ENCODE data around the gene FAM117B. TPM values are rescaled to one million over a fixed set of nuclear protein-coding genes. Genes with fewer than 3 reads are reported as not detected.

Gene FAM117B
- total RNA-seq, 1 experiment from 2014 or later = 9.1 TPM

- H3K9me3 ChIP-seq (ENCODE audit: control insufficient read depth in 1 of 2, insufficient read depth in 1 of 2, low read depth in 1 of 2, low read length in 2 of 2) = no peaks in the 10 kb centered on the region
- no peak overlapping the region for H3K4me3 ChIP-seq (replicated peaks in 1 of 2; ENCODE audit: low read depth in 1 of 2, low read length in 2 of 2)
- RAD21 ChIA-PET (ENCODE audit: low non-redundant PET in 1 of 2, low total read pairs in 2 of 2, uncharacterized antibody in 2 of 2, unreplicated experiment in 2 of 2) = no interaction called here
- no peaks in the 10 kb centered on the region for H3K27me3 ChIP-seq (ENCODE audit: insufficient read depth, low read length)
- POLR2A ChIA-PET = no interaction called here
- H3K27ac ChIP-seq (ENCODE audit: low read depth, low read length) = no peak overlapping the region
- peaks cover 9 to 23% of the 10 kb centered on the region in 2 experiments; a peak in 3 of 4 replicates for H3K4me1 ChIP-seq (ENCODE audit: control insufficient read depth in 1 of 2, insufficient read depth in 2 of 2, low read length in 2 of 2)
- intact Hi-C loops (cut with micrococcal nuclease) = no loop called here
- no peaks in the 10 kb centered on the region for H3K36me3 ChIP-seq (ENCODE audit: control insufficient read depth in 1 of 2, insufficient read depth in 2 of 2, low read length in 2 of 2)
- TF ChIP-seq ZNF274 (IDR thresholded peaks at IDR 0.05; ENCODE audit: low read depth, low read length) (no peak), ZFX (IDR thresholded peaks at IDR 0.05) (no peak), POLR2AphosphoS5 (IDR thresholded peaks at IDR 0.05; ENCODE audit: low read depth, low read length) (no peak), SIN3A (IDR thresholded peaks at IDR 0.05; ENCODE audit: low read depth) (no peak), FOSL1 (IDR thresholded peaks at IDR 0.05; ENCODE audit: low read depth) (no peak), CTCF (IDR thresholded peaks at IDR 0.05 in 2 of 3, conservative IDR thresholded peaks at IDR 0.05 in 1 of 3; ENCODE audit: borderline replicate concordance in 1 of 3, insufficient read depth in 1 of 3, low read depth in 2 of 3, low read length in 2 of 3) (no peak), TCF7L2 (IDR thresholded peaks at IDR 0.05; ENCODE audit: borderline replicate concordance, extremely low read depth, insufficient read depth, insufficient read length) (no peak), ZBTB33 (IDR thresholded peaks at IDR 0.05; ENCODE audit: extremely low read depth, insufficient replicate concordance, low read length) (no peak), ATF3 (IDR thresholded peaks at IDR 0.05) (no peak), EGR1 (IDR thresholded peaks at IDR 0.05; ENCODE audit: low read depth) (no peak), YY1 (IDR thresholded peaks at IDR 0.05; ENCODE audit: extremely low read depth, insufficient replicate concordance, low read depth, low read length) (no peak), POLR2A (IDR thresholded peaks at IDR 0.05; ENCODE audit: borderline replicate concordance, extremely low read depth, insufficient read depth, insufficient read length) (no peak), REST (IDR thresholded peaks at IDR 0.05; ENCODE audit: low read depth) (no peak), MAX (IDR thresholded peaks at IDR 0.05) (no peak), ELF1 (IDR thresholded peaks at IDR 0.05; ENCODE audit: borderline replicate concordance, low read depth) (no peak), SP1 (IDR thresholded peaks at IDR 0.05; ENCODE audit: low read depth) (no peak), RAD21 (IDR thresholded peaks at IDR 0.05; ENCODE audit: low read depth) (no peak), EZH2 (IDR thresholded peaks at IDR 0.05) (no peak), JUND (IDR thresholded peaks at IDR 0.05) (no peak), CEBPB (IDR thresholded peaks at IDR 0.05; ENCODE audit: low read depth) (no peak)
- H3K9ac ChIP-seq (ENCODE audit: low read length) = no peak overlapping the region
- no peaks in the 10 kb centered on the region; the same call in 1 of the 2 replicates for H3K79me2 ChIP-seq (ENCODE audit: insufficient read depth, low read length)
- CTCF ChIA-PET = no interaction called here
- no peak overlapping the region for H3K4me2 ChIP-seq (ENCODE audit: low read length)
- H2AFZ ChIP-seq (ENCODE audit: low read depth, low read length, poor library complexity, severe bottlenecking) = no peak overlapping the region
- DNase-seq (ENCODE audit: low read depth, low spot score) (no peak), ATAC-seq (no peak)
- no peaks in the 10 kb centered on the region for H4K20me1 ChIP-seq (ENCODE audit: insufficient read depth)
- H3K9me2 ChIP-seq (ENCODE audit: insufficient read depth) = no peaks in the 10 kb centered on the region
- no TSS peak for BruUV-seq (replicated peaks)
Measured at GRCh38 chr2:202633470-202633869, 1.3 kb upstream of the FAM117B start.
